IMR-90 (cell line): ENCODE results near the gene GOLGA1.

Source experiments
- FOS ChIP-seq: fragments of 150-350 bp; IDR thresholded peaks from 2 replicates; pipeline ENCODE4 v1.6.1; 2016; ENCODE audit warnings: low read depth, low read length
- POLR2A ChIP-seq: IDR thresholded peaks from 2 replicates; pipeline ENCODE4 v1.6.1; 2012; ENCODE audit warnings: mild to moderate bottlenecking, low read depth, low read length
- TF ChIP-seq, protein P1 (sequence below): conservative IDR thresholded peaks from 2 replicates; pipeline ENCODE4 v1.5.1; 2012; ENCODE audit warnings: mild to moderate bottlenecking, low read depth, low read length, improper control_type of control experiment

- TF ChIP-seq, protein P1, sequence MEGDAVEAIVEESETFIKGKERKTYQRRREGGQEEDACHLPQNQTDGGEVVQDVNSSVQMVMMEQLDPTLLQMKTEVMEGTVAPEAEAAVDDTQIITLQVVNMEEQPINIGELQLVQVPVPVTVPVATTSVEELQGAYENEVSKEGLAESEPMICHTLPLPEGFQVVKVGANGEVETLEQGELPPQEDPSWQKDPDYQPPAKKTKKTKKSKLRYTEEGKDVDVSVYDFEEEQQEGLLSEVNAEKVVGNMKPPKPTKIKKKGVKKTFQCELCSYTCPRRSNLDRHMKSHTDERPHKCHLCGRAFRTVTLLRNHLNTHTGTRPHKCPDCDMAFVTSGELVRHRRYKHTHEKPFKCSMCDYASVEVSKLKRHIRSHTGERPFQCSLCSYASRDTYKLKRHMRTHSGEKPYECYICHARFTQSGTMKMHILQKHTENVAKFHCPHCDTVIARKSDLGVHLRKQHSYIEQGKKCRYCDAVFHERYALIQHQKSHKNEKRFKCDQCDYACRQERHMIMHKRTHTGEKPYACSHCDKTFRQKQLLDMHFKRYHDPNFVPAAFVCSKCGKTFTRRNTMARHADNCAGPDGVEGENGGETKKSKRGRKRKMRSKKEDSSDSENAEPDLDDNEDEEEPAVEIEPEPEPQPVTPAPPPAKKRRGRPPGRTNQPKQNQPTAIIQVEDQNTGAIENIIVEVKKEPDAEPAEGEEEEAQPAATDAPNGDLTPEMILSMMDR, result no peak
- no peak for TF ChIP-seq POLR2A
- TF ChIP-seq FOS, result no peak
Observed at GRCh38 chr9:124973807-124974206, 32.9 kb upstream of the GOLGA1 start.
